Measurements from ENCODE around the gene DDOST.
A peak's percentile ranks its signal among the peaks of the same experiment; 100 is the strongest.

The DDOST gene

DNA sequence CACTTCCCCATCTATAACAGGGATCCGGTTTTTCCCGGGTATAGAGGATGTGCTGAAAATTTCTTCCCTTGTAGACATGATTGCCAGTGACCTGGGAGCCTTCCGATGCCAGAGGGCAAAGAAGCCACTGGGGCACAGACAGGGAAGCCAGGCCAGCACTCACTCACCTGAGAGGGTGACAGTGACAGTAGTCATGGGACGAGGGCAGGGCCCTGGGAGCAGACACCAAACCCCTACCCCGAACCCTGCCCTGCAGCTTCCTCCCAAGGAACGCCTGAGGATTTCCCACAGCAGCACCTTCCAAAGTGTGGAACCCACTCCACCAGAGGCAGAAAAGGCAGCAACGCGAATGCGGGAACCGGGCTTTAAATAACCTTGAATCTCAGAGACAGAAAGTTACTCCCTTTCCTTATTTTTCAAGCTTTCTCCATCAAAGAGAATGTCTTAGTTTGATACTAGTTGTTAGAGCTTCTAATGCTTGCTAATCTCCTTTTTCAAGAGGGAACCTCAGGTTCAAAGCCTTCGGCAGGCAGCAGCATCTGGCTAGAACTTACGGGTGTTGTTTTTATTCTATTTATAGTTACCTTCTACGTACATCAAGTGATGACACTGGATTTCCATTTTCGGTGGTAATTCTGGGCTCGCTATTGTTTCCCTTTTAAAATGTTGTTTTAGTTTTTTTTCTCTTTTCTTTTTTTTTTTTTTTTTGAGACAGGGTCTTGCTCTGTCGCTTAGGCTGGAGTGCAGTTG lies 2.8 kb downstream of the DDOST start:
- peak; percentile 4 for ATAC-seq

DNA sequence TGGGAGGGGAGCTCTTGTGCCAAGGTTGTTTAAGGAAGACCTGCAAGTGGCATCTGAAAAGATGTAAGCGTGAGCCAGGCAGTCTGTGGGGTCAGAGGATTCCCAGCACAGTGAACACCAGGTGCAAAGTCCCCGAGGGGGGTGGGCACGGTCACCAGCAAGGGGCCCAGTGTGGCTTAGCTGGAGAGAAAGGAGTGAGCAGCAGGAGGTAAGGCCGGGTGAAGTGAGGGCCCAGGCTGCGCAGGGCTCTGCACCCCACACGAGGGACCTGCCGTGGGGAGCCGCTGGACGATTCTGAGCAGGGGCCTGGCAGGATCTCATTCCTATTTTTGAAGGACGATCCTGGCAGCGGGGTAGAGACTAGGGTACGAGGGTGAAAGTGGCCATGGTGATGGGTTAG lies 4.1 kb downstream of the DDOST start:
- no peak for ATAC-seq

DNA sequence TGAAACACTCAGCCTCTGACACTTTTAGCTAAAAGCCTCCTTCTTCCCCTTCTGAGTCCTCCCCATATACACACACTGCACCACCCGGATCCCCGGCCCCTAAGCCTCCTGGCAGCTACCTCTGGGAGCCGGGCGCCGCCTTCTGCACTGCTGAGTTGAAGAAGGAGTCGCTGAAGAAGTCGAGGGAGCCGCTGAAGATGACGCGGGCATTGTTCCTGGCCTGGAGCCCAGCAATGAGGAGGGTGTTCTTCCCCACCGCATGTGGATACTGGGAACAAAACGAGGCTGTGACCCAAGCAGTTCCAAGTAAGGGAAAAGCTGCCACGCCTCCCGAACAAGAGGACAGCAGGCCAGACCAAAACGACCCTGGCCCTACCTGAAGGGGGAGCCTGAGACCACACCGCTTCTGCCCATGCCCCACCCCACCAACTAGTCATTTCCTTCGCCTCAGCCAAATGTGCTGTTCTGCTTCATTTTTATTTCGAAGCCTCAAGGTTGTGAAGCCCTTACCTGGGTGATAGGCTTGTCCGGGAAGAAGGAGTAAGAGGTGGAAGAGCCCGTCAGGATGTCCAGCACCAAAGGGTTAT lies 7.0 kb downstream of the DDOST start:
- ATAC-seq, result no peak

DNA sequence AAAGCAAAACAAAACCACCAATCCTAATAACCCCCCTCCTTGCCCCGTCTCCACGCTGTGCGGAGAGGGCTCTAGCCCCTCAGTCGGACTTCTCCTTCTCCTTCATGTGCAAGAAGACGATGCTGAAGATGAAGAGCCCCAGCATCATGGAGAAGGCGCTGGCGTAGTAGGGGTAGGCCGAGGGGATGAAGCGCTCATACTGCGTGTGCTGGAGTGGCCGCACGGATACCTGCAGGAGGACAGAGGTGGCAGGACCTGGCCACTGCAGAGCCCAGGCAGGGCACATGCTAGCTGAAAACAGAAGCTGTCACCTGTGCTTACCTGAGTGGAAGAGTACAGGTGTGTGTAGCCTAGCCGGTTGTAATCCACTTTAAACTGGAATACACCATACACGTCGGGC lies 8.9 kb downstream of the DDOST start:
- no peak for ATAC-seq

- no peak for ATAC-seq
Observed at GRCh38 chr1:20648946-20649345, 12.2 kb downstream of the DDOST start.

DNA sequence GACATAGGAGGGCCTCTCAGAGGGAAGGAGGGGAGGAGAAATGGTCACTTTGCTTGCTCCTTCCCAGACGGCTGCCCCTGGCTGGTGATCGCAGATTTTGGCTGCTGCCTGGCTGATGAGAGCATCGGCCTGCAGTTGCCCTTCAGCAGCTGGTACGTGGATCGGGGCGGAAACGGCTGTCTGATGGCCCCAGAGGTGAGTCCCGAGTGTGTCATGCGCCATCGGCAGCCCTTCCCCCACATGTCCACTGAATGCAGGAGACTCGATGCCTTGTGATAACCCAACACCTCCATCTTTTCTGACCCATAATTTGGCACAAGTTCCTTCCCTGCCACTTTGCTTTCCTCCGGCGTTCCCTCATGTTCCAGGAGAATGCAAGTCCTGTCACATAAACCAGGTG lies 12.7 kb downstream of the DDOST start:
- no peak for ATAC-seq

- no peak for ATAC-seq
Observed at GRCh38 chr1:20645414-20645813, 15.8 kb downstream of the DDOST start.

- ATAC-seq, result no peak
Observed at GRCh38 chr1:20644416-20644815, 16.8 kb downstream of the DDOST start.

- no peak for ATAC-seq
Observed at GRCh38 chr1:20643080-20643479, 18.1 kb downstream of the DDOST start.

GRCh38 chr1:20641975-20642374 lies 19.2 kb downstream of the DDOST start:
- no peak for ATAC-seq

- ATAC-seq, result peak; percentile 65 to 78
Observed at GRCh38 chr1:20640183-20640597, 21.0 kb downstream of the DDOST start.

GRCh38 chr1:20636785-20637347 lies 24.3 kb downstream of the DDOST start:
- ATAC-seq, result no peak

- peak in 1 of 2 donors; percentile 15 for ATAC-seq
Observed at GRCh38 chr1:20634594-20635084, 26.5 kb downstream of the DDOST start.

GRCh38 chr1:20634065-20634593 lies 27.0 kb downstream of the DDOST start:
- peak; percentile 12 to 37 for ATAC-seq

- peak; percentile 88 to 89 for ATAC-seq
Observed at GRCh38 chr1:20633190-20634064, 27.7 kb downstream of the DDOST start, which contains the start of gene PINK1. TSS of gene PINK1 (plus strand) at chr1:20633458. CDS start at chr1:20633549, 91 bp downstream.

- no peak for ATAC-seq
Observed at GRCh38 chr1:20632386-20632785, 28.8 kb downstream of the DDOST start.

- ATAC-seq, result no peak
Observed at GRCh38 chr1:20630729-20631128, 30.4 kb downstream of the DDOST start.

DNA sequence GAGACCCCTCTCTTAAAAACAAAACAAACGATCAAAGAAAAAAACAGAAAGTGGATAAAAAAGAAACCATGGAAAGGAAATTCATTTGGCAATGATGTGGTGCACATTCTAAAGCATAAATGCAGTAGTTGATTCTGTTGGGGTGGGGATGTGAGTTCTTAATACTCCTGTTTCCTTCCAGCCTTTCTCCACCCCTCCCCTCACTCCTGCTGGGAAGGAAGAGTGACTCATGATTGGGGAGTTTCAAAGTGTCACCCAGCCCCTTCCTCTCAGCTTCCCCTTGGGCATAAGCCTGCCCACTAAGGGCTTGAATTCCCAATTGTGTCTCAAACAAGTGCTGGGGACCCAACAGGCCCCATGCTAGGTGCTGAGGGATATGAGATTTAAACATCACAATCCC lies 34.6 kb downstream of the DDOST start:
- ATAC-seq, result no peak

- no peak for ATAC-seq
Observed at GRCh38 chr1:20626098-20626427, 35.1 kb downstream of the DDOST start.

- ATAC-seq, result no peak
Observed at GRCh38 chr1:20625176-20626097, 35.7 kb downstream of the DDOST start.

DNA sequence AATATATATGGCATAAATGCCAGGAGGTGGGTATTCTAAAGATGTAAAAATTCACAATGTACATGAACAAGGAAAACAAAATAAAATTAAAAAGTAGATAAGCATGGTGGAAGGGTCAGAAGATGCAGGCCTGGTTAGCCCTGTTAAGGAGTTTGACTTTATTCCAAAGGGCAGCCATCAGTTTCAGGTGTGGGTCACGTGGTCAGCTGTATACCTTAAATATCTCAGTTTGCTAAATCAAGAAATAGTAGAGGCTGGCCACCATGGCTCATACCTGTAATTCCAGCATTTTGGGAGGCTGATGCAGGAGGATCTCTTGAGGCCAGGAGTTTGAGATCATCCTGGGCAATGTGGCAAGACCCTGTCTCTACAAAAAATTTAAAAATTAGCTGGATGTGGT lies 36.5 kb downstream of the DDOST start:
- ATAC-seq, result no peak

DNA sequence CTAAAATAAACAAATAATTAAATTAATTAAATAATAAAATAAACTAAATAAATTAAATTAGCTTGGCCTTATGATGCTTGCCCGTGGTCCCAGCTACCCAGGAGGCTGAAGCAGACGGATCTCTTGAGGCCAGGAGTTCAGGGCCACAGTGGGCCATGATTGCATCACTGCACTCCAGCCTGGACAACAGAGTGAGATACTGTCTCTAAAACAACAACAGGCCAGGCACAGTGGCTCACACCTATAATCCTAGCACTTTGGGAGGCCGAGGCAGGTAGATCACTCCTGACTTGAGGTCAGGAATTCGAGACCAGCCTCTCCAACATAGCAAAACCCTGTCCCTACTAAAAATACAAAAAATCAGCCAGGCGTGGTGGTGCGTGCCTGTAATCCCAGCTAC lies 40.2 kb downstream of the DDOST start:
- ATAC-seq, result no peak
